Measurements from ENCODE around the gene FAM153A.
"Not testable (repeated sequence)": the region's sequence is repeated elsewhere in the genome, so short reads cannot be mapped to it uniquely, and the experiment has no call there.

DNA sequence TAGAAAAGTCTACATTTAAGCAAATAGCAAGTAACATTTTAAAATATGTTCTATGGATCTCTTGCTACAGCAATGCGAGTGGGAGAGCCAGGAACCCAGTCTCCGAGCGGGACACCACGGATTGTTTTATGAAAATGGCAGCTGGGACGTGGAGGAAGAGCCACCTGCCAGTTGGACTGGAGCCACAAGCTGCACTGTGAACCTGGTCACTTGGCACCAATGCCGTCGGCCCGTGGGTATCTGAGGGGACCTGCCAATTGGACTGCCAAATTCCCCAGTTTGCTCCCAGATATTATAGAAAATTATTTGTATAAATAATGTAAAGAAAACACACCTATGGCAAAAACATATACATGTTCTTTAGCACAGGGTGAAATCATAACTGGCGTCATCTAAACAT lies 10.6 kb upstream of the FAM153A start:
- TF ChIP-seq, protein P1, sequence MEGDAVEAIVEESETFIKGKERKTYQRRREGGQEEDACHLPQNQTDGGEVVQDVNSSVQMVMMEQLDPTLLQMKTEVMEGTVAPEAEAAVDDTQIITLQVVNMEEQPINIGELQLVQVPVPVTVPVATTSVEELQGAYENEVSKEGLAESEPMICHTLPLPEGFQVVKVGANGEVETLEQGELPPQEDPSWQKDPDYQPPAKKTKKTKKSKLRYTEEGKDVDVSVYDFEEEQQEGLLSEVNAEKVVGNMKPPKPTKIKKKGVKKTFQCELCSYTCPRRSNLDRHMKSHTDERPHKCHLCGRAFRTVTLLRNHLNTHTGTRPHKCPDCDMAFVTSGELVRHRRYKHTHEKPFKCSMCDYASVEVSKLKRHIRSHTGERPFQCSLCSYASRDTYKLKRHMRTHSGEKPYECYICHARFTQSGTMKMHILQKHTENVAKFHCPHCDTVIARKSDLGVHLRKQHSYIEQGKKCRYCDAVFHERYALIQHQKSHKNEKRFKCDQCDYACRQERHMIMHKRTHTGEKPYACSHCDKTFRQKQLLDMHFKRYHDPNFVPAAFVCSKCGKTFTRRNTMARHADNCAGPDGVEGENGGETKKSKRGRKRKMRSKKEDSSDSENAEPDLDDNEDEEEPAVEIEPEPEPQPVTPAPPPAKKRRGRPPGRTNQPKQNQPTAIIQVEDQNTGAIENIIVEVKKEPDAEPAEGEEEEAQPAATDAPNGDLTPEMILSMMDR (IDR thresholded peaks at IDR 0.05): not testable (repeated sequence)
- not testable (repeated sequence) for TF ChIP-seq POLR2AphosphoS5, EP300 (IDR thresholded peaks at IDR 0.05)
